SU-DHL-6 (cell line): ENCODE measurements around the gene CHST12.

Source experiments
- EZH2phosphoT487 ChIP-seq: fragments of 200-600 bp; sonication (generic), shearing (Covaris generic); conservative IDR thresholded peaks from 2 replicates; pipeline ENCODE4 v1.6.1; 2018; ENCODE audit warnings: mild to moderate bottlenecking, antibody characterized with exemption, low read length, moderate library complexity, mixed read lengths
- TF ChIP-seq, protein P1 (sequence below): fragments of 200-600 bp; sonication (generic); IDR thresholded peaks from one replicate; pipeline ENCODE4 v1.5.1; 2017; ENCODE audit warnings: antibody characterized with exemption, mild to moderate bottlenecking, low read length, moderate library complexity; ENCODE audit not compliant: insufficient read depth, poor library complexity, severe bottlenecking

DNA sequence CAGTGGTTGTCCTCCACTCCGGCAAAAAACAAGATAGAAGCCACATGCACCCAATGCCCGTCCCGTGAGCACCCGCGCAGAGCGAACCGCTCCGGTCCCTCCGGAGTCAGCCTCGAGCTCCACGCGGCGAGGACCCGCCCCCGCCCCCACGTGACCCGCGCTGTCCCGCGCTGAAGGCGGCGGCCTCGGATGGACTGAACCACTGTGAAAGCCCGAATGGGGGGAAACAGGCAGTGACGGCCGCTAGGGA, 49.5 kb upstream of the CHST12 start:
- TF ChIP-seq, protein P1, sequence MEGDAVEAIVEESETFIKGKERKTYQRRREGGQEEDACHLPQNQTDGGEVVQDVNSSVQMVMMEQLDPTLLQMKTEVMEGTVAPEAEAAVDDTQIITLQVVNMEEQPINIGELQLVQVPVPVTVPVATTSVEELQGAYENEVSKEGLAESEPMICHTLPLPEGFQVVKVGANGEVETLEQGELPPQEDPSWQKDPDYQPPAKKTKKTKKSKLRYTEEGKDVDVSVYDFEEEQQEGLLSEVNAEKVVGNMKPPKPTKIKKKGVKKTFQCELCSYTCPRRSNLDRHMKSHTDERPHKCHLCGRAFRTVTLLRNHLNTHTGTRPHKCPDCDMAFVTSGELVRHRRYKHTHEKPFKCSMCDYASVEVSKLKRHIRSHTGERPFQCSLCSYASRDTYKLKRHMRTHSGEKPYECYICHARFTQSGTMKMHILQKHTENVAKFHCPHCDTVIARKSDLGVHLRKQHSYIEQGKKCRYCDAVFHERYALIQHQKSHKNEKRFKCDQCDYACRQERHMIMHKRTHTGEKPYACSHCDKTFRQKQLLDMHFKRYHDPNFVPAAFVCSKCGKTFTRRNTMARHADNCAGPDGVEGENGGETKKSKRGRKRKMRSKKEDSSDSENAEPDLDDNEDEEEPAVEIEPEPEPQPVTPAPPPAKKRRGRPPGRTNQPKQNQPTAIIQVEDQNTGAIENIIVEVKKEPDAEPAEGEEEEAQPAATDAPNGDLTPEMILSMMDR, result no peak
- TF ChIP-seq EZH2phosphoT487, result no peak
